HK-2 (cell line): Measurements from ENCODE around the gene ZBTB8A.

Experiments
- DNase-seq: peaks from one replicate; pipeline ENCODE4 v3.0.0-alpha.2; 2018; ENCODE audit not compliant: unreplicated experiment

Gene ZBTB8A

DNA sequence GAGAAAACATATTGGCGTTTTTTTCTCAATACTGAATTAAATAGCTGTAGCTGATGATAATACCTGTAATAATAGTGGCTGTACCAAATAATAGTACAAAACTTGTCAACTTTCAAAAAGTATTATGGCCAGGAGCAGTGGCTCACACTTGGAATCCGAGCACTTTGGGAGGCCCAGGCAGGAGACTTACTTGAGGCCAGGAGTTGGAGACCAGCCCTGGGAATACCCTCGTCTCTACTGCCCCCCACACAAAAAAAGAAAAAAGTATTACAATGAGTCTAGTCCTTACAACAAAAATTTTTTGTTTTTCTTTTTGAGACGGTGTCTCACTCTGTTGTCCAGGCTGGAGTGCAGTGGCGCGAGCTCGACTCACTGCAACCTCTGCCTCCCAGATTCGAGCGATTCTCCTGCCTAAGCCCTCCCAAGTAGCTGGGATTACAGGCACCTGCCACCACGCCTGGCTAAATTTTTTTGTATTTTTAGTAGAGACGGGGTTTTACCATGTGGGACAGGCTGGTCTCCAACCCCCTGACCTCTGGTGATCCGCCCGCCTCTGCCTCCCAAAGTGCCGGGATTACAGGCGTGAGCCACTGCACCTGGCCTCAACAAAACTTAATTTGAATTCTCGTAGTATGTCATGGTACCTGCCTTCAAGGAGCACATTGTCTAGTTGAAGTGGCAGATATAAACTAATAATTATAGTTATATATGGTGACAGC lies 113.2 kb downstream of the ZBTB8A start:
- no peak for DNase-seq
